HEK293 (cell line): ENCODE measurements around the gene PCDHGB5.

ENCODE experiments used
- CTCF ChIA-PET: fragments of 350-600 bp; formaldehyde crosslinking; extraction: SDS; loops from one replicate; lab custom pipeline; 2021; ENCODE audit warnings: antibody characterized with exemption; lab: Yijun Ruan, JAX
- POLR2A ChIA-PET: fragments of 300-600 bp; formaldehyde crosslinking; extraction: SDS; loops from one replicate; lab custom pipeline; 2020; ENCODE audit warnings: antibody characterized with exemption, inconsistent platforms; lab: Yijun Ruan, JAX
- H3K27ac ChIP-seq: fragments of 200-500 bp; sonication (Bioruptor generic); 2 replicates; pipeline ENCODE4 v1.5.1; 2014; ENCODE audit warnings: low read depth, low read length, control low read depth, inconsistent platforms; ENCODE audit errors: extremely low read depth
- H3K36me3 ChIP-seq, 2 experiments: fragments of 200-500 bp in 1 of 2; sonication (Bioruptor generic) in 1 of 2; 1 replicate in 1 of 2; 2 replicates in 1 of 2; pipeline ENCODE4 v1.5.1; 2014 to 2017; ENCODE audit warnings: inconsistent platforms in 2 of 2, low read length in 2 of 2; ENCODE audit not compliant: control insufficient read depth in 2 of 2, insufficient read depth in 1 of 2
- H3K4me1 ChIP-seq: fragments of 200-500 bp; sonication (Bioruptor generic); 2 replicates; pipeline ENCODE4 v1.5.1; 2014; ENCODE audit warnings: mild to moderate bottlenecking, low read length, inconsistent platforms; ENCODE audit not compliant: control insufficient read depth, insufficient read depth
- H3K4me3 ChIP-seq: 2 replicates; pipeline ENCODE4 v1.5.1; 2011; ENCODE audit warnings: low read depth, mild to moderate bottlenecking, control low read depth, low read length, moderate library complexity
- H3K9me3 ChIP-seq: fragments of 200-500 bp; sonication (Bioruptor generic); 2 replicates; pipeline ENCODE4 v1.5.1; 2014; ENCODE audit warnings: low read depth, low read length, inconsistent platforms; ENCODE audit not compliant: control insufficient read depth, insufficient read depth
- ATF2 ChIP-seq: fragments of 450-650 bp; formaldehyde crosslinking; IDR thresholded peaks from 2 replicates; pipeline ENCODE4 v1.5.1; 2016; ENCODE audit warnings: missing biosample characterization, missing genetic modification characterization, low read depth
- GLIS1 ChIP-seq: fragments of 450-650 bp; formaldehyde crosslinking; IDR thresholded peaks from 2 replicates; pipeline ENCODE4 v1.5.1; 2016; ENCODE audit warnings: missing biosample characterization, missing genetic modification characterization
- MYNN ChIP-seq: fragments of 450-650 bp; formaldehyde crosslinking; IDR thresholded peaks from 2 replicates; pipeline ENCODE4 v1.5.1; 2016; ENCODE audit warnings: missing biosample characterization, missing genetic modification characterization, borderline replicate concordance
- PRDM10 ChIP-seq: fragments of 450-650 bp; formaldehyde crosslinking; IDR thresholded peaks from 2 replicates; pipeline ENCODE4 v1.5.1; 2016; ENCODE audit warnings: missing biosample characterization, missing genetic modification characterization
- ZBTB1 ChIP-seq: fragments of 450-650 bp; formaldehyde crosslinking; IDR thresholded peaks from 2 replicates; pipeline ENCODE4 v1.5.1; 2016; ENCODE audit warnings: missing biosample characterization, missing genetic modification characterization
- ZBTB20 ChIP-seq: fragments of 450-650 bp; formaldehyde crosslinking; IDR thresholded peaks from 2 replicates; pipeline ENCODE4 v1.5.1; 2016; ENCODE audit warnings: missing biosample characterization, missing genetic modification characterization
- ZNF16 ChIP-seq: fragments of 450-650 bp; formaldehyde crosslinking; IDR thresholded peaks from 2 replicates; pipeline ENCODE4 v1.5.1; 2016; ENCODE audit warnings: low read depth, missing biosample characterization, missing genetic modification characterization
- ZNF175 ChIP-seq: fragments of 450-650 bp; formaldehyde crosslinking; IDR thresholded peaks from 2 replicates; pipeline ENCODE4 v1.5.1; 2016; ENCODE audit warnings: missing biosample characterization, missing genetic modification characterization
- ZNF24 ChIP-seq: fragments of 450-650 bp; formaldehyde crosslinking; IDR thresholded peaks from 2 replicates; pipeline ENCODE4 v1.5.1; 2016; ENCODE audit warnings: missing biosample characterization, missing genetic modification characterization
- ZNF26 ChIP-seq: fragments of 450-650 bp; formaldehyde crosslinking; IDR thresholded peaks from 2 replicates; pipeline ENCODE4 v1.5.1; 2016; ENCODE audit warnings: missing biosample characterization, missing genetic modification characterization
- ZNF366 ChIP-seq: fragments of 450-650 bp; formaldehyde crosslinking; conservative IDR thresholded peaks from 2 replicates; pipeline ENCODE4 v1.5.1; 2016; ENCODE audit warnings: missing biosample characterization, missing genetic modification characterization
- ZNF530 ChIP-seq: fragments of 450-650 bp; formaldehyde crosslinking; IDR thresholded peaks from 2 replicates; pipeline ENCODE4 v1.5.1; 2016; ENCODE audit warnings: low read depth, missing biosample characterization, missing genetic modification characterization
- ZNF561 ChIP-seq: fragments of 450-650 bp; IDR thresholded peaks from 2 replicates; pipeline ENCODE4 v1.5.1; 2018; ENCODE audit warnings: missing biosample characterization, missing genetic modification characterization, borderline replicate concordance
- ZNF571 ChIP-seq: fragments of 450-650 bp; formaldehyde crosslinking; IDR thresholded peaks from 2 replicates; pipeline ENCODE4 v1.5.0; 2017; ENCODE audit warnings: missing biosample characterization, missing genetic modification characterization
- TF ChIP-seq, protein P1 (sequence below): fragments of 450-650 bp; formaldehyde crosslinking; IDR thresholded peaks from 2 replicates; pipeline ENCODE4 v1.5.1; 2016; ENCODE audit warnings: missing biosample characterization, missing genetic modification characterization
- TF ChIP-seq, protein P2 (sequence below): fragments of 450-650 bp; formaldehyde crosslinking; optimal IDR thresholded peaks from 2 replicates; pipeline ENCODE3; 2016; ENCODE audit warnings: missing biosample characterization, mild to moderate bottlenecking, missing genetic modification characterization

PCDHGB5 gene

GRCh38 chr5:141388661-141389060 is 9.1 kb upstream of the PCDHGB5 start:
- H3K27ac ChIP-seq: no peak overlapping the region
- ChIA-PET CTCF (interaction anchor here (0.6 to 1.4 kb wide), 2 partner anchors 30 to 113 kb away, joined by 3 to 4 read pairs; no protein-coding TSS in a partner anchor), POLR2A (no interaction called here)
- no peaks in the 10 kb centered on the region for H3K36me3 ChIP-seq
- no peaks in the 10 kb centered on the region for H3K4me1 ChIP-seq
- H3K9me3 ChIP-seq: no peaks in the 10 kb centered on the region
- no peak overlapping the region for H3K4me3 ChIP-seq
- no peak for TF ChIP-seq PRDM10 (tag by site-specific recombination)
- TF ChIP-seq ZNF24 (tag by site-specific recombination): no peak
- no peak for TF ChIP-seq ZBTB1 (tag by site-specific recombination)
- TF ChIP-seq, protein P1, sequence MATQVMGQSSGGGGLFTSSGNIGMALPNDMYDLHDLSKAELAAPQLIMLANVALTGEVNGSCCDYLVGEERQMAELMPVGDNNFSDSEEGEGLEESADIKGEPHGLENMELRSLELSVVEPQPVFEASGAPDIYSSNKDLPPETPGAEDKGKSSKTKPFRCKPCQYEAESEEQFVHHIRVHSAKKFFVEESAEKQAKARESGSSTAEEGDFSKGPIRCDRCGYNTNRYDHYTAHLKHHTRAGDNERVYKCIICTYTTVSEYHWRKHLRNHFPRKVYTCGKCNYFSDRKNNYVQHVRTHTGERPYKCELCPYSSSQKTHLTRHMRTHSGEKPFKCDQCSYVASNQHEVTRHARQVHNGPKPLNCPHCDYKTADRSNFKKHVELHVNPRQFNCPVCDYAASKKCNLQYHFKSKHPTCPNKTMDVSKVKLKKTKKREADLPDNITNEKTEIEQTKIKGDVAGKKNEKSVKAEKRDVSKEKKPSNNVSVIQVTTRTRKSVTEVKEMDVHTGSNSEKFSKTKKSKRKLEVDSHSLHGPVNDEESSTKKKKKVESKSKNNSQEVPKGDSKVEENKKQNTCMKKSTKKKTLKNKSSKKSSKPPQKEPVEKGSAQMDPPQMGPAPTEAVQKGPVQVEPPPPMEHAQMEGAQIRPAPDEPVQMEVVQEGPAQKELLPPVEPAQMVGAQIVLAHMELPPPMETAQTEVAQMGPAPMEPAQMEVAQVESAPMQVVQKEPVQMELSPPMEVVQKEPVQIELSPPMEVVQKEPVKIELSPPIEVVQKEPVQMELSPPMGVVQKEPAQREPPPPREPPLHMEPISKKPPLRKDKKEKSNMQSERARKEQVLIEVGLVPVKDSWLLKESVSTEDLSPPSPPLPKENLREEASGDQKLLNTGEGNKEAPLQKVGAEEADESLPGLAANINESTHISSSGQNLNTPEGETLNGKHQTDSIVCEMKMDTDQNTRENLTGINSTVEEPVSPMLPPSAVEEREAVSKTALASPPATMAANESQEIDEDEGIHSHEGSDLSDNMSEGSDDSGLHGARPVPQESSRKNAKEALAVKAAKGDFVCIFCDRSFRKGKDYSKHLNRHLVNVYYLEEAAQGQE (tag by site-specific recombination): no peak
- no peak for TF ChIP-seq ZNF26 (tag by site-specific recombination)
- no peak for TF ChIP-seq GLIS1 (tag by site-specific recombination)
- TF ChIP-seq ZNF561 (tag by site-specific recombination): no peak
- TF ChIP-seq ZNF571 (tag by site-specific recombination): no peak
- TF ChIP-seq, protein P2, sequence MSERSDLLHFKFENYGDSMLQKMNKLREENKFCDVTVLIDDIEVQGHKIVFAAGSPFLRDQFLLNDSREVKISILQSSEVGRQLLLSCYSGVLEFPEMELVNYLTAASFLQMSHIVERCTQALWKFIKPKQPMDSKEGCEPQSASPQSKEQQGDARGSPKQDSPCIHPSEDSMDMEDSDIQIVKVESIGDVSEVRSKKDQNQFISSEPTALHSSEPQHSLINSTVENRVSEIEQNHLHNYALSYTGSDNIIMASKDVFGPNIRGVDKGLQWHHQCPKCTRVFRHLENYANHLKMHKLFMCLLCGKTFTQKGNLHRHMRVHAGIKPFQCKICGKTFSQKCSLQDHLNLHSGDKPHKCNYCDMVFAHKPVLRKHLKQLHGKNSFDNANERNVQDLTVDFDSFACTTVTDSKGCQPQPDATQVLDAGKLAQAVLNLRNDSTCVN (tag by site-specific recombination): no peak
- TF ChIP-seq ZNF530 (tag by site-specific recombination): no peak
- no peak for TF ChIP-seq ATF2 (tag by site-specific recombination)
- TF ChIP-seq MYNN (tag by site-specific recombination): no peak
- TF ChIP-seq ZBTB20 (tag by site-specific recombination): no peak
- TF ChIP-seq ZNF366 (tag by site-specific recombination): no peak
- TF ChIP-seq ZNF175 (tag by site-specific recombination): no peak
- TF ChIP-seq ZNF16 (tag by site-specific recombination): no peak
